HG03064 (cell line): ENCODE measurements around the gene PPP6R3.
"Not testable (repeated sequence)": the region's sequence is repeated elsewhere in the genome, so short reads cannot be mapped to it uniquely, and the experiment has no call there.

Experiments used
- ATAC-seq: cut with Tn5 transposase; IDR thresholded peaks from one replicate; pipeline ENCODE4 v1.9.1; 2021; ENCODE audit warnings: low read depth; ENCODE audit not compliant: unreplicated experiment

The PPP6R3 gene

GRCh38 chr11:68455485-68455884, 5.1 kb upstream of the PPP6R3 start:
- ATAC-seq, result no peak

GRCh38 chr11:68457216-68457897, 3.2 kb upstream of the PPP6R3 start:
- ATAC-seq, result no peak

GRCh38 chr11:68457898-68458249, 2.7 kb upstream of the PPP6R3 start:
- no peak for ATAC-seq

- ATAC-seq, result not testable (repeated sequence)
Observed at GRCh38 chr11:68458340-68458739, 2.2 kb upstream of the PPP6R3 start.

GRCh38 chr11:68459886-68460740, 439 bp upstream of the PPP6R3 start:
- peak; percentile 68 for ATAC-seq

GRCh38 chr11:68461575-68461917, 994 bp downstream of the PPP6R3 start:
- ATAC-seq, result no peak

- no peak for ATAC-seq
Observed at GRCh38 chr11:68463714-68464113, 3.2 kb downstream of the PPP6R3 start.

- ATAC-seq, result no peak
Observed at GRCh38 chr11:68467201-68467834, 6.8 kb downstream of the PPP6R3 start.

GRCh38 chr11:68468217-68468828, 7.8 kb downstream of the PPP6R3 start:
- no peak for ATAC-seq

GRCh38 chr11:68469122-68469521, 8.6 kb downstream of the PPP6R3 start:
- no peak for ATAC-seq

GRCh38 chr11:68469642-68470041, 9.1 kb downstream of the PPP6R3 start:
- ATAC-seq, result no peak

- no peak for ATAC-seq
Observed at GRCh38 chr11:68470304-68470811, 9.8 kb downstream of the PPP6R3 start.

GRCh38 chr11:68471360-68472340, 11.1 kb downstream of the PPP6R3 start:
- ATAC-seq, result no peak

- ATAC-seq, result no peak
Observed at GRCh38 chr11:68472778-68473177, 12.2 kb downstream of the PPP6R3 start.

- ATAC-seq, result no peak
Observed at GRCh38 chr11:68473693-68474092, 13.1 kb downstream of the PPP6R3 start.

GRCh38 chr11:68475626-68476025, 15.1 kb downstream of the PPP6R3 start:
- ATAC-seq, result not testable (repeated sequence)

GRCh38 chr11:68479390-68479789, 18.8 kb downstream of the PPP6R3 start:
- ATAC-seq, result no peak

- ATAC-seq, result no peak
Observed at GRCh38 chr11:68480193-68480592, 19.6 kb downstream of the PPP6R3 start.

- ATAC-seq, result no peak
Observed at GRCh38 chr11:68480852-68481510, 20.4 kb downstream of the PPP6R3 start.
